Bronchial epithelial cell (primary cell): ENCODE measurements around the gene BICRAL. TPM values are rescaled to one million over a fixed set of nuclear protein-coding genes. Genes with fewer than 3 reads are reported as not detected.
"Not testable (repeated sequence)": the region's sequence is repeated elsewhere in the genome, so short reads cannot be mapped to it uniquely, and the experiment has no call there.

Experiments
- DNase-seq: peaks from one replicate; pipeline ENCODE4 v3.0.0-alpha.2; 2010; ENCODE audit warnings: low read depth
- FAIRE-seq: peaks from 2 replicates; lab custom pipeline; 2011; peaks lifted over from hg19 to GRCh38; lab: Jason Lieb, UNC
- H3K27me3 ChIP-seq: 2 replicates; pipeline ENCODE4 v1.5.1; 2011; ENCODE audit warnings: low read length; ENCODE audit not compliant: control insufficient read depth, insufficient read depth
- H3K36me3 ChIP-seq: 2 replicates; pipeline ENCODE4 v1.5.1; 2011; ENCODE audit warnings: low read length; ENCODE audit not compliant: control insufficient read depth, insufficient read depth
- H3K4me3 ChIP-seq: 2 replicates; pipeline ENCODE4 v1.5.1; 2011; ENCODE audit warnings: mild to moderate bottlenecking, low read depth, low read length, control low read depth
- total RNA-seq: library from RNA; depleted of rRNA; stranded (reverse); fragments of >200 nt; gene quantifications from 2 replicates; pipeline ENCODE4 v1.2.1, GENCODE V29; 2014
- TF ChIP-seq, protein P1 (sequence below): IDR thresholded peaks from 2 replicates; pipeline ENCODE4 v1.5.1; 2011; ENCODE audit warnings: mild to moderate bottlenecking, moderate library complexity, low read length, control low read depth, inconsistent platforms; ENCODE audit not compliant: insufficient read depth, severe bottlenecking

Gene BICRAL, protein sequence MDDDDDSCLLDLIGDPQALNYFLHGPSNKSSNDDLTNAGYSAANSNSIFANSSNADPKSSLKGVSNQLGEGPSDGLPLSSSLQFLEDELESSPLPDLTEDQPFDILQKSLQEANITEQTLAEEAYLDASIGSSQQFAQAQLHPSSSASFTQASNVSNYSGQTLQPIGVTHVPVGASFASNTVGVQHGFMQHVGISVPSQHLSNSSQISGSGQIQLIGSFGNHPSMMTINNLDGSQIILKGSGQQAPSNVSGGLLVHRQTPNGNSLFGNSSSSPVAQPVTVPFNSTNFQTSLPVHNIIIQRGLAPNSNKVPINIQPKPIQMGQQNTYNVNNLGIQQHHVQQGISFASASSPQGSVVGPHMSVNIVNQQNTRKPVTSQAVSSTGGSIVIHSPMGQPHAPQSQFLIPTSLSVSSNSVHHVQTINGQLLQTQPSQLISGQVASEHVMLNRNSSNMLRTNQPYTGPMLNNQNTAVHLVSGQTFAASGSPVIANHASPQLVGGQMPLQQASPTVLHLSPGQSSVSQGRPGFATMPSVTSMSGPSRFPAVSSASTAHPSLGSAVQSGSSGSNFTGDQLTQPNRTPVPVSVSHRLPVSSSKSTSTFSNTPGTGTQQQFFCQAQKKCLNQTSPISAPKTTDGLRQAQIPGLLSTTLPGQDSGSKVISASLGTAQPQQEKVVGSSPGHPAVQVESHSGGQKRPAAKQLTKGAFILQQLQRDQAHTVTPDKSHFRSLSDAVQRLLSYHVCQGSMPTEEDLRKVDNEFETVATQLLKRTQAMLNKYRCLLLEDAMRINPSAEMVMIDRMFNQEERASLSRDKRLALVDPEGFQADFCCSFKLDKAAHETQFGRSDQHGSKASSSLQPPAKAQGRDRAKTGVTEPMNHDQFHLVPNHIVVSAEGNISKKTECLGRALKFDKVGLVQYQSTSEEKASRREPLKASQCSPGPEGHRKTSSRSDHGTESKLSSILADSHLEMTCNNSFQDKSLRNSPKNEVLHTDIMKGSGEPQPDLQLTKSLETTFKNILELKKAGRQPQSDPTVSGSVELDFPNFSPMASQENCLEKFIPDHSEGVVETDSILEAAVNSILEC
- total RNA-seq = 3.1 and 3.9 TPM in 2 replicates

- TF ChIP-seq, protein P1, sequence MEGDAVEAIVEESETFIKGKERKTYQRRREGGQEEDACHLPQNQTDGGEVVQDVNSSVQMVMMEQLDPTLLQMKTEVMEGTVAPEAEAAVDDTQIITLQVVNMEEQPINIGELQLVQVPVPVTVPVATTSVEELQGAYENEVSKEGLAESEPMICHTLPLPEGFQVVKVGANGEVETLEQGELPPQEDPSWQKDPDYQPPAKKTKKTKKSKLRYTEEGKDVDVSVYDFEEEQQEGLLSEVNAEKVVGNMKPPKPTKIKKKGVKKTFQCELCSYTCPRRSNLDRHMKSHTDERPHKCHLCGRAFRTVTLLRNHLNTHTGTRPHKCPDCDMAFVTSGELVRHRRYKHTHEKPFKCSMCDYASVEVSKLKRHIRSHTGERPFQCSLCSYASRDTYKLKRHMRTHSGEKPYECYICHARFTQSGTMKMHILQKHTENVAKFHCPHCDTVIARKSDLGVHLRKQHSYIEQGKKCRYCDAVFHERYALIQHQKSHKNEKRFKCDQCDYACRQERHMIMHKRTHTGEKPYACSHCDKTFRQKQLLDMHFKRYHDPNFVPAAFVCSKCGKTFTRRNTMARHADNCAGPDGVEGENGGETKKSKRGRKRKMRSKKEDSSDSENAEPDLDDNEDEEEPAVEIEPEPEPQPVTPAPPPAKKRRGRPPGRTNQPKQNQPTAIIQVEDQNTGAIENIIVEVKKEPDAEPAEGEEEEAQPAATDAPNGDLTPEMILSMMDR = no peak
- DNase-seq (peak; percentile 53), FAIRE-seq (no peak)
- H3K36me3 ChIP-seq = no peaks in the 10 kb centered on the region
- peak within 1 kb of the TSS; percentile 93 for H3K4me3 ChIP-seq
- no peaks in the 10 kb centered on the region for H3K27me3 ChIP-seq
Measured at GRCh38 chr6:42781796-42782688, at the start of gene BICRAL. TSS of gene BICRAL (plus strand) at chr6:42782052. CDS start at chr6:42822023, 39,971 bp downstream.

- H3K36me3 ChIP-seq, FAIRE-seq, H3K4me3 ChIP-seq, DNase-seq, H3K27me3 ChIP-seq: not testable (repeated sequence)
Measured at GRCh38 chr6:42733867-42734481, 47.9 kb upstream of the BICRAL start.

DNA sequence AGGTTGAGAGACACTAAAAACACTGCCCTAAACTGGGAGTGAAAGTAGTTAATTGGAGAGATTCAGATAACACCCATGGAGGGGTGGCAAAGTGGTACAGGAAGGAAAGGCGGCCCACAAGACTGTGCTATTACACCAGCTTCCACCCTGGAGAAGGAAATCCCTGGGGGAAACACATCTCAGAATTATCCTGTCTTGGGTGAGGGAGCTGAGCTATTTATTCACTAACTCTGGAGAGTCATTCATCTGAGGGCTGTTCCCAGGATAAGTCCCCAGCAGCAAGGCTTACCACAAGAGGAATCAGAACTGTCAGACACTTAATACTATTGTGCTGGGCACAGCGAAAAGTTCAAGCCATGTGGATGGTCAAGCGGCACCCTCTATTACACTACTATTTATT is 45.9 kb upstream of the BICRAL start:
- Histone ChIP-seq H3K27me3 (no peaks in the 10 kb centered on the region), H3K4me3 (no peak overlapping the region), H3K36me3 (no peaks in the 10 kb centered on the region)
- DNase-seq (no peak), FAIRE-seq (no peak)
- TF ChIP-seq, protein P1 = no peak

DNA sequence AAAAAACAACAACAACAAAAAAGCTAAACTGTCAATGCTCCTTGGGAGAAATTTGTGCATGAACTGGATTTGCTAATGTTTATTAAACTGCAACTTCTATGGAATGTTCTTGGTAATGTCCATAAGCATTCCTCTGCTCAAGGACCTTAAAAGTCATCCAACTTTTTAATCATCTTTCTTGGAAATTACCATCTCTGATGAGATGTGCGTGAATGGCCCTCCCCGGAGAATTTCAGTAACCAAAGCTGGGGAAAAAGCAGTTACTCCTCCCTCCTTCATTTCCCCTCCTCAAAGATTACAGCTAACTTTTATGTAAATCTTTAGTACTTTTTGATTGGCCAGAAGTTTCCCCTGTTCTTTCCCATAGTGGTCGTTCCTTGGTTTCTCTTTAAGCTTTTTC is 41.1 kb upstream of the BICRAL start:
- FAIRE-seq = no peak
- Histone ChIP-seq H3K27me3 (no peaks in the 10 kb centered on the region), H3K36me3 (no peaks in the 10 kb centered on the region), H3K4me3 (no peak overlapping the region)
- DNase-seq = no peak
- TF ChIP-seq, protein P1 = no peak

- Histone ChIP-seq H3K4me3 (no peak overlapping the region), H3K27me3 (no peaks in the 10 kb centered on the region), H3K36me3 (no peaks in the 10 kb centered on the region)
- peak; percentile 65 for DNase-seq
- FAIRE-seq = no peak
- TF ChIP-seq, protein P1 = no peak
Measured at GRCh38 chr6:42742116-42742894, 39.5 kb upstream of the BICRAL start.
